ENCODE measurements around the gene MCUB.

MCUB gene

GRCh38 chr4:109599046-109599652 is 39.1 kb downstream of the MCUB start:
- TF ChIP-seq CTCF (IDR thresholded peaks at IDR 0.05; ENCODE audit: borderline replicate concordance, insufficient read depth, low read depth, low read length) = no peak
- no peak overlapping the region for H3K4me3 ChIP-seq (ENCODE audit: low read depth, low read length)

- TF ChIP-seq CTCF (IDR thresholded peaks at IDR 0.05; ENCODE audit: borderline replicate concordance, insufficient read depth, low read depth, low read length) = no peak
- H3K4me3 ChIP-seq (ENCODE audit: low read depth, low read length) = no peak overlapping the region
Measured at GRCh38 chr4:109600431-109600830, 40.4 kb downstream of the MCUB start.

GRCh38 chr4:109601336-109601735 is 41.3 kb downstream of the MCUB start:
- TF ChIP-seq CTCF (IDR thresholded peaks at IDR 0.05; ENCODE audit: borderline replicate concordance, insufficient read depth, low read depth, low read length) = no peak
- H3K4me3 ChIP-seq (ENCODE audit: low read depth, low read length) = no peak overlapping the region

- no peak overlapping the region for H3K4me3 ChIP-seq (ENCODE audit: low read depth, low read length)
- TF ChIP-seq CTCF (IDR thresholded peaks at IDR 0.05; ENCODE audit: borderline replicate concordance, insufficient read depth, low read depth, low read length) = no peak
Measured at GRCh38 chr4:109607976-109608375, 47.9 kb downstream of the MCUB start.

GRCh38 chr4:109608879-109609278 is 48.8 kb downstream of the MCUB start:
- no peak for TF ChIP-seq CTCF (IDR thresholded peaks at IDR 0.05; ENCODE audit: borderline replicate concordance, insufficient read depth, low read depth, low read length)
- no peak overlapping the region for H3K4me3 ChIP-seq (ENCODE audit: low read depth, low read length)

GRCh38 chr4:109609431-109609830 is 49.4 kb downstream of the MCUB start:
- H3K4me3 ChIP-seq (ENCODE audit: low read depth, low read length) = no peak overlapping the region
- no peak for TF ChIP-seq CTCF (IDR thresholded peaks at IDR 0.05; ENCODE audit: borderline replicate concordance, insufficient read depth, low read depth, low read length)

GRCh38 chr4:109610489-109610888 is 50.4 kb downstream of the MCUB start:
- no peak for TF ChIP-seq CTCF (IDR thresholded peaks at IDR 0.05; ENCODE audit: borderline replicate concordance, insufficient read depth, low read depth, low read length)
- no peak overlapping the region for H3K4me3 ChIP-seq (ENCODE audit: low read depth, low read length)

All from GM12875 (cell line).